GM18870 (cell line): ENCODE measurements around the gene UBE3C.
A peak's percentile ranks its signal among the peaks of the same experiment; 100 is the strongest.
"Not testable (repeated sequence)": the region's sequence is repeated elsewhere in the genome, so short reads cannot be mapped to it uniquely, and the experiment has no call there.

Source experiments
- ATAC-seq: cut with Tn5 transposase; IDR thresholded peaks from one replicate; pipeline ENCODE4 v1.9.1; 2021; ENCODE audit warnings: moderate library complexity; ENCODE audit not compliant: unreplicated experiment

UBE3C gene

DNA sequence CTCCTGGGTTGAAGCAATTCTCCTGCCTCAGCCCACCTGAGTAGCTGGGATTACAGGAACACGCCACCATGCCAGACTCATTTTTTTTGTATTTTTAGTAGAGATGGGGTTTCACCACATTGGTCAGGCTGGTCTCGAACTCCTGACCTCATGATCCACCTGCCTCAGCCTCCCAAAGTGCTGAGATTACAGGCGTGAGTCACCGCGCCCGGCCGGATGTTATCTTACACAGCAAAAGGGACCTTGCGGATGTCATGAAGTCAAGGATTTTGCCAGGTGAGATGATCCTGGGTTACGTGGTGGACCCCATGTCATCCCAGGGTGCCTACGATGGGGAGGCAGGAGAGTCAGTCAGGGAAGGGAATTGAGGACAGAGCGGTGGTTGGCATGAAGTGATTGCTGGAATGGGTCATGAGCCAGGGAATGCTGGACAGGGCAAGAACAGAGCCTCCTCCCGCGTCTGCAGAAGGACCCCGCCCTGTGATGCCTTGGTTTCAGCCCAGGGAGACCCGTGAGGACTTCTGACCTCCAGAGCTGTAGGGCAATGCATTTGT lies 8.7 kb upstream of the UBE3C start:
- ATAC-seq, result no peak

DNA sequence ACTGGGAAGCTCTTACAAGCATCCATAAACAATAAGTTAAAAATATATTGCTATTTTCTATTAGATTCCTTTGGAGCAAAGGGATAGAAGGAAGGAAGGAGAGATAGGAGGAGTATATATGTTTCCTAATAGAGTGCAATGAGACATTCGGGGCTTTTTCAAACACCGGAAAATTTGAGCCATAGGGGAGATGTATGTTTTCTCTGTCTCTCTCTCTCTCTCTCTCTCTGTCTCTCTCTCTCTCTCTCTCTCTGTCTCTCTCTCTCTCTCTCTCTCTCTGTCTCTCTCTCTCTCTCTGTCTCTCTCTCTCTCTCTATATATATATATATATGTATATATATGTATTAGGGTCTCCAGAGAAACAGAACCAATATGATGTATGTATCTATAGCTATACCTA lies 7.9 kb upstream of the UBE3C start:
- ATAC-seq, result not testable (repeated sequence)

DNA sequence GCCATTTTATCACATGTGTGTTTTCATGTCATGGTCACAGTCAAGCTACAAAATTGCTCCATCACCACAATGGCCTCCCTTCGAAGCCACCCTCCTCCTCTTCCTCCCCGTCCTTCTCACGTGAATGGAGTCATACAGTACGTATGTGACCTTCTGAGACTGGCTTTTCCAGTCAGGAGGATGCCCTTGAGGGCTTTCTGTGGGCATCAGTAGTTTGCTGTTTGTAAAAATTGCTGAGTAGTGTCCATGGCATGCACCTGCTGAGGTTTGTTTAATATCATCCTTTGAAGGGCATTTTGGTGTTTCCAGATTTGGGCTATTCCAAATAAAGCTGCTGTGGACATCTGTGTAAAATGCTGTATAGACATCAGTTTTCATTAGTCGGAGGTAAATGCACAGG lies 5.9 kb upstream of the UBE3C start:
- ATAC-seq, result no peak

DNA sequence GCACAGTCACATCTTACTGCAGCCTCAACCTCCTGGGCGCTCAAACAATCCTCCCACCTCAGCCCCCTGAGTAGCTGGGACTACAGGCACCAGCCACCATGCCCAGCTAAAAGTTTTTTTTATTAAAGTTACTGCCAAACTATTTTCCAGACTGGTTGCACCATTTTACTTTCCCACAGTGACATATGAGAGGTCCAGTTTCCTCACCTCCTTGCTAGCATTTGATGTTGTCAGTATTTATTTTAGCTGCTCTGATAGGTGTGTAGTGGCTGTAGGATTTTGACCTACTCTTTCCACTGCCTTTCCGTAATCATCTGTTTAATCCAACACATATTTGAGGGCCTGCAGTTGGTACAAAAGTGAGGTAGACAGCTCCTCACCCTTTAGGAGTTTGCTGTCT lies 5.4 kb upstream of the UBE3C start:
- no peak for ATAC-seq

DNA sequence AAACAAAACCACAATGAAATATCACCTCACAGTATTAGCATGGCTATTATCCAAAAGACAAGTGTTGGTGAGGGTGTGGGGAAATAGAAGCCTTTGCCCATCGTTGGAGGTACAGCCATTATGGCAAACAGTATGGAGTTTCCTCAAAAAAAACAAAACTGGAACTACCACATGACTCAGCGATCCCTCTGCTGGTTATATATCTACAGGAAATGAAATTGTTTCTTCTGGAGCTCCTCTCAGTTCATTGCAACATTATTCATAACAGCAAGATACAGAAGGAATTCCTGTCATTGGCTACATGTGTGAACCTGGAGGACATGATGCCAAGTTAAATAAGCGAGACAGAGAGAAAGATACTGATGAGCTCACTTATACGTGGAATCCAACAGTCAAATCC lies 2.4 kb upstream of the UBE3C start:
- ATAC-seq, result no peak

DNA sequence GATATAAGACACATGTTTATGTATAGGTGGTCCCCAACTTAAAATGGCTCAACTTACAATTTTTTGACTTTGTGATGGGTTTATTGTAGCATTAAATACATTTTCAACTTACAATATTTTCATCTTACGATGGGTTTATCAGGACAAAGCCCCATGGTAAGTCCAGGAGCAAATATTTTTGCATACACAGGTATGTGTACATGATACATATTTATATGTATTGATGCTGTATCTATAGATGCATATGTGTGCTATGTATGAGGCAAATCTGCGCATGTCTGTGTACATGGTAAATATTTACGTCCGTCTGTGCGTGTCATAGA lies 664 bp upstream of the UBE3C start:
- ATAC-seq, result peak; percentile 37

DNA sequence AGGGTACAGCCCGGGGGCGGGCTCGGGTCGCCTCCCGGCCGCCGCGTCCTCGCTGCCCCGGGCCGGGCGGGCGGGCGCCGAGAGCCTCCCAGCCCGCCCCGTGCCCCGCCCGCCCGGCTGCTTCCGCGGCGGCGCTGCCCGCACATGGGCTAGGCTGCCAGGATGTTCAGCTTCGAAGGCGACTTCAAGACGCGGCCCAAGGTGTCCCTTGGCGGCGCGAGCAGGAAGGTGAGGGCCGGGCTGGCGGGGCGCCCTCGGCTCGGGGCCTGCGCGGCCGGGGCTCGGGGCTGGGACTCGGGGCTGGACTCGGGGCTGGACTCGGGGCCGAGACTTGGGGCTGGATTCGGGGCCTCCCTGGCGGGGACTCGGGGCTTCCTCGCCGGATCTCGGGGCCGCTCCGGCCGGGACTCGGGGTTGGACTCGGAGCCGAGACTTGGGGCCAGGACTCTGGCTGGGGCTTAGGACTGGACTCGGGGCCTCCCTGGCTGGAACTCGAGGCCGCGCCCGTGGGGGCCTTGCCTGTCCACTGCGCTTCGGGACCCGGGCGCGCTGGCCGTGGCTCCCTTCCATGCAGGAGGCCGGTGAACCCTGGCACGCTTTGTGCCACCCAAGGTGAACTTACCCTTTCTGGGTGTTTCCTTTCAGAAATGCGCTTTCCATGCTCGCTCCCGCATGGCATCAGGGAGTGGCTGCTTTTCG lies 534 bp downstream of the UBE3C start:
- ATAC-seq, result peak; percentile 50

DNA sequence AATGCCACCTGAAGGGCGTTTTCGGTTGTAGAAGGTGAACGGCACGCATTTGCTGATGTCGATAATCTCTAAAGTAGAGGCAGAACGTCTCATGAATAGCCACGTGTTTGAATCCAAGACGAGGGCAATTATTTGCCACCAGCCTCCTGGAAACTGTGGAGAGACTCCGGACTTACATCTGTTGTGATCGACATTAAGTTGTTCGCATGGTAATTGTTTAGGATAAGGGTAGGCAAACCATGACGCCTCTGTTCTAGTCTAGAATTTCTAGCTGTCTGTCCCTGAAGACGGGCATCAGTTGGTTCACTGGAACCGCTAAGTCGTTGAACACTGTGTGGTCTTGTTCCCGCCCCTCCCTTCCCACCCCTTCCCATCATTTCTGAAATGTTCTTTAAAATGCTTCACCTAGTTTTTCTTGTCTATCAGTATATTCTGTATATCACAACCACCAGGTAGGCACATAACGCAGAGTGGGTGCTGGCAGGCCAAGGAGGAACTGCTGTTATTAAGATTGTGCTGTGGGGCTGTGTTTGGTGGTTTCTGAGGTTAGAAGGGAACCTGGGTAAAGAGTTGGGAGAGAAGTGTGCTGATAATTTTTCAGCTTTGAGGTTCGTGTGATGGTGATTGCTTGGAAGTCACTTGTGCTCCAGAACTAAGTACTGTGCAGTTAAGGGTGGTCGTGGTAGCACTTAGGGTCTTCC lies 1.2 kb downstream of the UBE3C start:
- no peak for ATAC-seq

DNA sequence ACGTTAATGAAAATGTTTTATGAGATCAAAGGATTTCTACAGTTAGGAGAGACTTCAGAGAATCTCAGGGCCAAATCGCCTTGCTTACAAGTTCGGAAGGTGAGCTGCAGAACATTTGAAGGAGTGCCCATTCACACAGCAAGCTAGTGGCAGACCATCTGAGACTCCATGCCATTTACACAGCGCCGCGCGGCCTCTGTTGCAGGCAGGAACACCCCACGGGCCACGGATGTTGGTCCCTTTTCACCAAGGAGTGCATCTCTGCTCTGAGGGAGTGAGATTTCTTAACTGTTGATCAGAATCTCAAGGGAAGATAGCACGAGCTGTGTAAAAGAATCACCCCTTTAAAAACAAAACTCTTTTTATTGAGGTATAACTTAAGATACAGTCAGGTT lies 1.8 kb downstream of the UBE3C start:
- no peak for ATAC-seq

DNA sequence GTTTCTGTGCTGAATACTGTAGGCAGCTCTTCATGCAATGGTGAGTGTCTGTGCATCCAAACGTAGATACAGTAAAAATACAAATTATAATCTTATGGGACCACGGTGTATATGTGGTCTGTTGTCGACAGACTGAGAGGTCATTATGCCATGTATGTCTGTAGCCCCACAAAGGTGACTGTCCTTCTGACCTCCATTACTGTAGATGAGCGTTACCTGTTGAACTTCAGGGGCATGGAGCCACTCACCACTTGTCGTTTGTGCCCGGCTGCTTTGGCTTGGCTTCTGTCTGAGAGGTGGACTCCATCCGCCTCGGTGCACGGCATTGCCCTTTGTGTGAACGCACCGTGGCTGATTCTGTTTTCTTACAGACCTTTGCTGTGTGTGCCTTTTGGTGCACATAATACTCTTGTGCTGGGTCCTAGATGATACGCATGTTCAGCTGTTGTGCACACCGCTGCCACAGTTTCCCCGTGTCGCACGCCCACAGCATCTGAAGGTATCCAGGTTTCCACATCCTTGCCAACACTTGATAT lies 2.9 kb downstream of the UBE3C start:
- ATAC-seq, result no peak

DNA sequence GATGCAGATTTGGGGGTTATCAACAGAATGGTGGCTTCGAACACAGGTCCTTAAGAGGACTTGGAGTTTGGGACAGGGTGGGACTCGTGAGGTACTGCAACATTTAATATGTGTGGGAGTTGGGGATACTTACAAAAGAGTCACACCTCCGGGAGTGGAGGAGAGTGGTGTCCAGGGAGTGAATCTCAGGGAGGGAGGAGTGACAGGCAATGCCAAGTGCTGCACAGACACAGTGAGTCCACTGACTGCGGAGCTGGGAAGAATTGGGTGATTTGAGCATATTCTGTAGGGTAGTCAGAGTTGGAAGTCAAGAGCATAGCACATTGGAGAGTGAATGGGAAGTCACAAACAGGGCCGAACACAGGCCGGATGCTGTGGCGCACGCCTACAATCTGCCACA lies 5.1 kb downstream of the UBE3C start:
- no peak for ATAC-seq

DNA sequence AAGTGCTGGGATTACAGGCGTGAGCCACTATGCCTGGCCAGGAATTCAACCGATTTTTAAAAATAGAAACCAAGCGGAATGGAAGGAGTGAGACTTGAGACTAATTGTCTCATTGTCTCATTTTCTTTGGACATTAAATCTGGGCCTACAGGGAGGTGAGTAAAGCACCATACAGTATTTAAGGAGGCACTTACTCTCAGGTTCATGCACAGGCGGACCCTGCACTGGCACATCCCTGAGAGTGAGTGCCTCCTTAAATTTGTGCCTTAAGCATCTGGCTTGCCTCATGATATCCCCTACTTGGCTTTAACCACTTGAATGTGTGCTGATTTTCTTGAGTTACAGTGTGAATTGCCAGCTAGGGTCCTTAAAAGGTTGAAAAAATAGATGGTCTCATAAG lies 10.6 kb downstream of the UBE3C start:
- no peak for ATAC-seq

DNA sequence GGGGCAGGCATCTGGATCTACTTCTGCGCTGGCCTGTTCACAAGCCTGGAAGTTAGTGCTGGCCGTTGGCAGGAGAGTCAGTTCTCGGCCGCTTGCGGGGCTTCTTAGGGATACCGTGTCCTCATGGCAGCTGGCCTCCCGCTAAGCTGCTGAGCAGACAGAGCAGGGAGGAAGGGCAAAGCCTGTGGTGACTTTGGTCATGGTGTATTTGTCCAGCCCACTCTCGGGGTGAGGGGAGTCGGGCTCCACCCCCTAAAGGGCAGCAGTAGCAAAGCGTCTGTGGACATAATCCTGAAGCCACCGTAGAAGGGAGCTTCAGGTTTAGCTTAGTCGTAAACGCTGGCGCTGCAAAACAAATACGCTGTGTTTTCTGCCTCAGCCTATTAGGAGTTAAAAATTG lies 12.2 kb downstream of the UBE3C start:
- no peak for ATAC-seq

DNA sequence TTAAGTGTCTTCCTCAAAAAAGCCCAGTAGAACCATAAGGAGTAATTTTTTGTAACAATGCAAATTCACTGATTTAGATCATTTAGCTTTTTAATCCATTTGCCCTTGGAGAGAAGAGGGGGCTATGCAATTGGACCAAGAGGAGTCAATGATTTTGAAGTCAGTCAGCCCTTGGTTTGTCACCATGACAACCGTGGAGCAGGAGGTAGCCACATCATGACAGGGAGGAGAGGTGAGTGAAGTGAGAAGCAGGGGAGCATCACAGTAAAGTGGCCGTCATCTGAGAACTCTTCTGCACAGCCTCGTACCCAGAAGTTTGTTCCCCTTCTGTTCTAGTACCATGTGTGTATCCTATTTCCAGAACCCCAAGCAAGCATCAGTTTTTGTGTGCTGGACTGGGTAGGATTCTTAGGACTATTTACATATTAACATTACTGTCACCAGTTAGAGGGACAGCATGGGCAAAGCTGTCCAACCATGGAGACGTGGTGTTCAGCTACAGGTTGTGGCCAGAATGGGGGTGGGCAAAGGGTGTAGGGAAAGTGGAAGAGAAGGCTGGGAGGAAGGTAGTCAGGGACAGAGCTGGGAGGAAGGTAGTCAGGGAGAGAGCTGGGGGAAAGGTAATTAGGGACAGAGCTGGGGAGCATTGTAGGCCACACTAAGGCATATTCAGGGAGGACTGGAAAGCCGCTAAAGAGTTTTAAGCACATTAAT lies 13.1 kb downstream of the UBE3C start:
- ATAC-seq, result no peak

DNA sequence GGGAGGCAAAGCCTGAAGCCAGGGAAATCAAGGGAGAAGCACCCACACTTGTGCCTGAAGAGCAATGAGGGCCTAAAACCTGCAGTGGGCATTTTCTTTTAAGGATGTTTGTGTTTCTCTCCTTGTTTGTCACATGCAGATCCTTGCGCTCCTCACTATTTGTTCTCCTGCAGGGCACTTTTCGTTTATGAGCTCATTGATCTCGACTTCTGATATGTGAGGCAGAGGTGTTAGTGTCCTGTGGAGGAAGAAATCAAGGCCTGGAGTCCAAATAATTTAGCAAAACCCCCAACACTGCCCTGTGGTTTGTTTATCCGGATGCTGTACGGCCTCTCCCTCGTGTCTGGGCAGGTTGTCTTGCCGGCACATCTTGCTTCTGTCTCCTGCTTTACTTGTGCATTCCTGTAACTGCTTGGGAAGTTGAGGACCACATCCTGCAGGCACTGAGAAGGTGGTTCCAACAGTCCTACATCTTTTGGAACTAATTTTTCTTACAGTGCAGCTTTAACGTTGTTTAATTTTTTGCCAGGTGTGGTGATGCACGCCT lies 13.7 kb downstream of the UBE3C start:
- ATAC-seq, result no peak

DNA sequence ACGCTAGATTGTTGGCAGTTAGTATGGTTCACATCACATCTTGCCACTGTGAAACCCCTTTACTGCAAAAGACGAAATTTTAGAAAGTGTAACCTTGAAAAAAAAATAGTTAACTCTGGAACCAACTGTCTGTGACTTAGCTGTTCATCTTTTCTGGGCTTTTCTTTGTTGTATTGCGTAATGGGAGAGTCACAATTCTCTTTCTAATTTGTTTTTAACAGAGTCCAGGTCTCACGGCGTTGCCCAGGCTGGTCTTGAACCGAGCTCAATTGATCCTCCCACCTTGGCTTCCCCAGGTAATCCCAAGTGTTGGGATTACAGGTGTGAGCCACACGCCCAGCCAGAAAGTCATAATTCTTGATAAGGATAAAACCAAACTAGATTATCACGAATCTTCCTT lies 14.5 kb downstream of the UBE3C start:
- no peak for ATAC-seq

DNA sequence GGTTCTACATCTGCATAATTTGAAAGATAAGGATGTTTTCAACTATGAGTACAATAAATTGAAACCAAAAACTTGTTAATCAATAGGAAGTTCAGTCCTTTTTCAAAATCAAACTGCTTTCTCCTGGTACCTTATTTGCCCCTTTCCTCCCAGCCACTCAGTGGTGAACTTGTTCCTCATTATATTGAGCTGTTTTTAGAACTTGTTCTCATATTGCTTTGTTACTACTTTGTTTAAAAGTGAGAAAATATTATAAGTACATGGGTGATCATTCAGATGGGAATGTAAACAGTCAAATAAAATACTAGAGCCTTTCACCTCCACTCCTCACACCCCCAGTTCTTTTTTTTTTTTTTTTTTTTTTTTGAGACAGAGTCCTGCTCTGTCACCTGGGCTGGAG lies 17.2 kb downstream of the UBE3C start:
- ATAC-seq, result no peak

DNA sequence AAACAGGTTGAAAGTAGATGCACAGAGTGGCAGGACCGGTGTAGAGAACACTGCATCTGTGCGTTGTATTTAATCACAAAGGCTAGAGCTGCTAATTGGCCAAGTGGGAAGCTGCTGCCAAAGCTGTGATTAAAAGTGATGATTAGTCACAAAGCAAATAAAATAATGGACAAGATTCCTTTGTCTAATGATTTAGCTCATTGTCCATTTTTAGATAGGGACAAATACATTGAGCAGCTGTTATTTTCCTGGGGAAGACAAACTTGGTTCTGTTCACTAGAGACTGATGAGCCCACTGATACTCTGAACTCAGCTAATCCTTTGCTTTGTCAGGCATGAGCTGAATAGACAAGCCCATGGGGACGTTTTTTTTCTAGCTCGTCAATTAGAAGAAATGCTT lies 19.7 kb downstream of the UBE3C start:
- ATAC-seq, result no peak

DNA sequence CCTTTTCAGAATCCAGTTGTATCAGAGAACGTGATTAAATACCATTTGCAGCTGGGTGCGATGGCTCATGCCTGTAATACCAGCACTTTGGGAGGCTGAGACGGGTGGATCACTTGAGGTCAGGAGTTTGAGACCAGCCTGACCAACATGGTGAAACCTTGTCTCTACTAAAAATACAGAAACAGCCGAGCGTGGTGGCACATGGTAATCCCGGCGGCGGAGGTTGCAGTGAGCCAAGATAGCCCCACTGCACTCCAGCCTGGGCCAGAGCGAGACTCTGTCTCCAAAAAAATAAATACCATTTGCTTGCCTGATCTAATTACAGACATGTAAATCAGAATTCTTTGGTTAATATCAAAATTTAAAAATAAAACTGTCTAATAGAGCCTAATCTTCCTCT lies 20.8 kb downstream of the UBE3C start:
- not testable (repeated sequence) for ATAC-seq

DNA sequence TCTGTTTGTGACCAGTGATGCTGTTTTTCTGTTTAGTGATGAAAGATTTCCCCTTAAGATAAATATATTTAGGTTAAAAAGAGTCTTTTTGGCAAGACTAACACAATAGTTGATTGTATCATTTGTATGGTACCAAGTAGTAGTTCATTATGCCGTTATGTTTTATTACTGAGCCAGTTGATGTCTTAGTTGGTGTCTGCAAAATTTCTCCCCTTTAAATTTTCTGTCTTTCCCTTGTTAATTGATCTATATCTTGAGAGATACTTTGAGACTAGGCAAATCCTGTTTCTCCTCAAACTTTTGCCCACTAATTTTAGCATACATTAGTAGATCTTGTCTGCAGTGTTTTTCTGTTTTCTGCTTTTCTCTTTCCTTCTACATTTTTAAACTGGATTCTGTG lies 21.7 kb downstream of the UBE3C start:
- ATAC-seq, result no peak

DNA sequence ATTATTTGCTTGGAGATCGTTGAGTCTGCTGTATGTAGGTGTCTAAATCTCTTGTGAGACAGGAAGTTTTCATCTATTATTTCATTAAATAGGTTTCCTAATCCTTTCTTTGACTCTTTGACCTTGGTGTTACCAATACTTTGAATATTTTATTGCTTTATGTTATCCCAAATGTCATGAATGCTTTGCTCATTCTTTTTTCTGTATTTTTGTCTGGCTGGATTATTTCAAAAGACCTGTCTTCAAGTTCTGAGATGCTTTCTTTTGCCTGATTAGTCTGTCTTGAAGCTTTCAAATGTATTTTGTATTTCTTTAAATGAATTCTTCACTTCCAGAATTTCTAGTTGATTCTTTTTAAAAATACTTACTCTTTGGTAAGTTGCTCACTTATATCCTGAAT lies 27.3 kb downstream of the UBE3C start:
- no peak for ATAC-seq

DNA sequence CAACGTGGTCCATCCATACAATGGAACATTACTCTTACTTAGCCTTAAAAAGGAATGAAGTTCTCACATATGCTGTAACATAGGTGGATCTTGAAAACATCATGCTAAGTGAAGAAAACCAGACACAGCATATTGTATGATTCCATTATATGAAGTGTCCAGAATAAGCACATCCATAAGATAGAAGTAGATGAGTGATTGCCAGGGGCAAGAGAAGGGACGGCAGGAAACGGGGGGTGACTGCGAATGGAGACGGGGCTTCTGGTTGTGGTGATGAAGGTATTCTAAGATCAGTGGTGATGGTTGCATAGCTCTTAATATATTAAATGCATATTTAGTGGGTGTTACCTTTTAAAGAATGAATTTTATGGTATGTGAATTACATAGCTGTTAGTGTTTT lies 29.8 kb downstream of the UBE3C start:
- ATAC-seq, result no peak
